GM19099 (cell line): ENCODE data around the gene DNAJA1.
A peak's percentile ranks its signal among the peaks of the same experiment; 100 is the strongest.

Experiments used
- POLR2A ChIP-seq: IDR thresholded peaks from 3 replicates; pipeline ENCODE4 v1.6.1; 2011; ENCODE audit warnings: low read depth; ENCODE audit not compliant: insufficient read length; ENCODE audit errors: extremely low read depth

The DNAJA1 gene

GRCh38 chr9:33024966-33025571 lies at the start of gene DNAJA1:
DNAJA1 (plus strand) TSS chr9:33025273; CDS start chr9:33026485, 1,212 bp downstream.
- peak; percentile 100 for TF ChIP-seq POLR2A

DNA sequence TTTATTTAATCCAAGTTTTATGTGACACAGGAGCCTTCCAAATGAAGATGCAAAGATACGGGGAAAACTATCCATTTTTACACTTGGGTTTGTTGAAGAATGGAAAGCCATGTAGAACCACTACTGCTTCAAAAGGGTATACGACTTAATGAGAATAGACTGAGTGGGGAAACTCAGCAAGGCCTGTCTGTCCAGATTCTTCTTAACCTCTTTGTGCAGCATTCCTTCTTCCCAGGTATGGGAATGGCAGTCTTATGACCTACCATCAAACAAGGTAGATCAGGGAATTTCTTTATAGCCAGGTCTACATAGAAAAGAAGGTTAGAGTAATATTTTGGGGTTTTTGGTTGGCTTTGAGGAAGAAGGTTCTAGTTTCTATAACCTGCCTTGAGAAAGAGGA lies 47.0 kb upstream of the DNAJA1 start:
- TF ChIP-seq POLR2A, result no peak

GRCh38 chr9:32986971-32987370 lies 38.1 kb upstream of the DNAJA1 start:
- TF ChIP-seq POLR2A, result no peak

- no peak for TF ChIP-seq POLR2A
Measured at GRCh38 chr9:32989660-32990059, 35.4 kb upstream of the DNAJA1 start.

- TF ChIP-seq POLR2A, result no peak
Measured at GRCh38 chr9:32991897-32992594, 33.0 kb upstream of the DNAJA1 start.

GRCh38 chr9:32992595-32993238 lies 32.4 kb upstream of the DNAJA1 start:
- no peak for TF ChIP-seq POLR2A

DNA sequence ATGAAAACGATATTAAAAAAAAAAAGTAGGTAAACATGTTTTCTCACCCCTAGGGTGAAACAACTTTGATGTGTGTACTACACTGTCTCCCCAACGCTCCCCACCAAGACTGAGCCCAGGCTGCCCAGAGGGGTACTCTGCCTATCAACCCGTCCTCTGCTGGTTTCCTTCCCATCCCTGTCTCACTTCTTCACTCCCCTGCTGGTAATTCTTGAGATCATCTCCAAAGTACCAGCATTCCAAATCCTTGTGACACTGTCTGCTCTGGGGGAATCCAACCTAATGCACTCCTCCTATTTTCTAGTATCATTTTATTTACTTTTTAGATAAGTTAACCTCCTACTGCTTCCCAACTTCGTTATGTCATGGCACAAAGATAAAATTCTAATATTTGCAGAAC lies 17.3 kb upstream of the DNAJA1 start:
- no peak for TF ChIP-seq POLR2A

GRCh38 chr9:33011831-33012230 lies 13.2 kb upstream of the DNAJA1 start:
- TF ChIP-seq POLR2A, result no peak

- no peak for TF ChIP-seq POLR2A
Measured at GRCh38 chr9:33012328-33013069, 12.6 kb upstream of the DNAJA1 start.

DNA sequence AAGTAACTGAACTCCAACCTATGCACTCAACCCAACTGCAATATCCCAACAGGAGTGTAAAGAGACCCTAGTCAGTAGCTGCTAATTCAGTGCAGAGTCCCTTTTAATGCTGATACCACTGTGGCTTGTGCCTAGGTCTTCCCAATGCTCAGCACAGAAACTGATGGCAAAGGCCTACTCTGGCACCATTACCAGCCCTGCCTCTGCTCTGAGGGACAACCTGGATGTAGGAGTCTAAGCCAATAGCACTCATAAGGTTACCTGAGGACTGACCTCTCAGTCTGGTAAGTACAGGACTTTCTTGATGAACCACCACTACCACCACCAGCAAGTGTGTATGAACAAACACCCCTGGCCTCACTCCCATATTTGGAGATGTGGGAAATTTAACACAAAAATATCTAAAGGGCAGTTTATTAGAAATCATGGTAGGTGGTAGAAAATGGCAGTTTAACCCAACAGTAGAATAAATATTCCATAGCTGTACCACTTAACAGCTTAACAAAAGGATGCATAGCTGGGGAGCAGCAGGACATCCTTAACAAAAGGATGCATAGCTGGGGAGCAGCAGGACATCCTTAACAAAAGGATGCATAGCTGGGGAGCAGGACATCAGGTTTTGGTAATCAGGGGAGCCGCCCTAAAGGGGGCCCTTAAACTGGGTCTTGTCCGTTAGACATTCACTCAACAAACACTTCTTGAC lies 11.0 kb upstream of the DNAJA1 start:
- no peak for TF ChIP-seq POLR2A

GRCh38 chr9:33014665-33015014 lies 10.4 kb upstream of the DNAJA1 start:
- no peak for TF ChIP-seq POLR2A

DNA sequence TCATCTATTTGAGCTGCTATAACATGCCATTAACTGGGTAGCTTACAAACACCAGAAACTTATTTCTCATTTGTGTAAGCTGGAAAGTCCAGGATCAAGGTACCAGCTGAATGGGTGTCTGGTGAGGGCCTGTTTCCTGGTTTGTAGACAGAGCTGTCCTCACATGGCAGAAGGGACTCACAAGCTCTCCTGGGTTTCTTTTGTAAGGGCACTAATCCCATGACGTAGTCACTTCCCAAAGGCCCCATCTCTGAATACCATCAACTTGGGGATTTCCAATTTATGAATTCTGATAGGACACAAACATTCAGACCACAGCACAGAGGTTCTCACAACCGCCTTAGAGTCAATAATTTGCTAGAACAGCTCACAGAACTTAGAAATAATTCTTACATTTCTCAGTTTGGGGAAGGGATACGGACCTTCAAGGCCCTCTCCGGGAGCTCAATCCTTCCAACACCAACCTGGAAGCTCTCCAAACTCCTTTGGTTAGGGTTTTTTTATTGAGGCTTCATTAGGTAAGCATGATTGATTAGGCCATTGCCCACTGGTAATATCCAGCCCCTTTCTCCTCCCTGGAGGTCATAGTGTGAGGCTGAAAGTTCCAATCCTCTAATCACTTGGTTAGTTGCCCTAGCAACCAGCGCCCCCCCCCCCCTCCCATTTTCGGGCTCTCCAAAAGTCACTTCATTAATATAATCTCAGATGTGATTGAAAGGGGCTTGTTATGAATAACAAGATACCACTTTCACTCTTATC lies 7.6 kb upstream of the DNAJA1 start:
- no peak for TF ChIP-seq POLR2A

DNA sequence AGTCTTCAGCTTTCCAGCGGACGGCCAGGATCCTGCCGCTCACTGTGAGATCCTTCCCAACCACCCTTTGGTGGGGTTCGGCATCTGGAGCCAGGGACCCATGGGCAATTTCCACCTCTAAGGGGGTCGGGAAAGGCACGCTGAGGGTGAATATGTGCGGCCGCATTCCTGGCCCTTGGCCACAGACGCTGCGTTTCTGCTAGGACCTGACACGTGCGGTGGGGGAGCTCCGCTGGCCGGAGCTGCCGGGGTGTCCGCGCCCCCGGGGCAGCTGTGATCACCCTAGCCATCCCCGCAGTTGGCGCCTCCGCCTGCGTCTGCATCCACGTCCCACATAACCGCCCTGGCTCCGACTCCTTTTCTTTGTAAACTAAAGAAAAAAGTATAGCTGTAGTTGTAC lies 5.3 kb upstream of the DNAJA1 start:
- TF ChIP-seq POLR2A, result no peak

DNA sequence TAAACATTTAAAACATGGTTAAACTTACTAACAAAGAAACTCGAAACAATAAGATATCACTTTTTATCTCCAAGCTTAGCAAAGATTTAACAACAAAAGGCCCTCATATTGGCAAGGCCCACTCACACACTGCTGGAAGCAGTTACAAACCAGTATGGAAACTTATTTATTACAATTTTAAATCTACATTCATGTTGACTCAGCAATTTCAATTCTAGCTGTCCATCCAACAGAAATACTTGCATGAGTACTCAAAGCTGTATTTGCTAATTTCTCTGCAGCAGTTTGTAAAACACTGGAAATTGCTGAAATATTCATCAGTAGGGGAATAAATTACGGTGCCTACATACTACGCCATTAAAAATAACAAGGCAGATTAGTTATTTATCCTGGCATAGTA lies 2.8 kb upstream of the DNAJA1 start:
- TF ChIP-seq POLR2A, result no peak

DNA sequence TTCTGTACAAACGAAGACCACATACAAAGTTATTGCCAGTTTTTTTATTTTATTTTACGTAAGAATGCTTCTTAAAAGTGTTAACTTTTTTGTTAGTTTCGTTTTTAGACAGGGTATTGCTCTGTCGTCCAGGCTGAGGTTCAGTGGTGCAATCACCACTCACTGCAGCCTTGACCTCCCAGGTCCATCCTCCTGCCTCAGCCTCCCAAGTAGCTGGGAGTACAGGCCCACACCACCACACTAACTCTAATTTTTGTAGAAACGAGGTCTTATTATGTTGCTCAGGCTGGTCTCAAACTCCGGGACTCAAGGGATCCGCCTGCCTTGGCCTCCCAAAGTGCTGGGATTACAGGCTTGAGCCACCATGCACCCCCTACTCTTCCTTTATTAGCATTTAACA lies 2.3 kb upstream of the DNAJA1 start:
- TF ChIP-seq POLR2A, result no peak

GRCh38 chr9:33023661-33024060 lies 1.4 kb upstream of the DNAJA1 start:
- no peak for TF ChIP-seq POLR2A
